Airway epithelial cell (primary cell): ENCODE results near the gene RASSF7. TPM values are rescaled to one million over a fixed set of nuclear protein-coding genes. Genes with fewer than 3 reads are reported as not detected.

ENCODE experiments used
- total RNA-seq: library from RNA; depleted of rRNA; stranded (reverse); fragments of >200 nt; gene quantifications from 2 replicates; pipeline ENCODE4 v1.2.3, GENCODE V29; 2015

Gene RASSF7, protein sequence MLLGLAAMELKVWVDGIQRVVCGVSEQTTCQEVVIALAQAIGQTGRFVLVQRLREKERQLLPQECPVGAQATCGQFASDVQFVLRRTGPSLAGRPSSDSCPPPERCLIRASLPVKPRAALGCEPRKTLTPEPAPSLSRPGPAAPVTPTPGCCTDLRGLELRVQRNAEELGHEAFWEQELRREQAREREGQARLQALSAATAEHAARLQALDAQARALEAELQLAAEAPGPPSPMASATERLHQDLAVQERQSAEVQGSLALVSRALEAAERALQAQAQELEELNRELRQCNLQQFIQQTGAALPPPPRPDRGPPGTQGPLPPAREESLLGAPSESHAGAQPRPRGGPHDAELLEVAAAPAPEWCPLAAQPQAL
- total RNA-seq: 82.9 and 90.5 TPM in 2 replicates

DNA sequence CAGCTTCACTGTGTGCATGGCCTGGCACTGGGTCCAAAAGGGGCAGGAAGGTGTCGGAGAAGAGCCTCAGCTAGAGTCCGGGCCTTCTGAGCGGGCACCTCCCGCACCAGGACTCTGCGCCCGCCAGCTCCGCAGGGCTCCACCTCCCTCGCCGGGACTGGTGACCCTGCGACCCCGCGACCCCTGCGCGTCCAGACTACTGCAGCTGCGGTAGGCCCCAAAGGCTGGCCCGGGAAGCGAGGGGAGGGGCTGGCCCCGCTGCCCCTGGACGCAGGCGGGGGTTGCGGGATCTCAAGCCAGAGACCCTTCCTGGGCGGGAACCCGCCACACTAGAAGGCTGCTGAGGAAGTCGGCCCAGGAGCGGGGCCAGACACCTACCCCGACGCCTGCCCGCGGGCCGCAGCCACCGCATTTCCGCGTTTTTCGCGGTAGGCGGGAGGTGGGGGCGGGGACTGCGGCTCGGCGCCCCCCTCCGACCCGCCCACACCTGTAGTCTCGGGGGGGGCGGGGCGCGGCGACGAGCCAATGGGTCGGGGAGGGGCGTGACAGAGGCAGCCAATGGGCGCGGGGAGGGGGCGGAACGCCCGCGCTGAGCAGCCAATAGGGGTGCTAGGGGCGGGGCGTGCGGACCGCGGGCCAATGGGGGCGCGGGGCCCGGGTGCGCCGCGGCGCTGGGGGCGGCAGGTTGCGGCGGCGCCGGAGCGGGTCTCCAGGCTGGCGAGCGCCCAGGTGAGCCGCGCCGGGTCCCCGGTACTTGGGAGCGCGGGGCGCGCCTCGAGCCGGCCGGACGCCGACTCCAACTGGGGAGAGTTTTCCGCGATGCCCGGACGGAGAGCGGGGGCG, at the start of gene RASSF7, which contains the start of gene LMNTD2:
RASSF7 (plus strand) TSS at position 666 of the 843 bp plus-strand sequence. CDS start 799 bp downstream, outside the sequence.
LMNTD2 (minus strand) TSS at position 434 of the 843 bp plus-strand sequence; CDS start at position 412, 22 bp downstream.

GRCh38 chr11:535519-536454, 25.0 kb upstream of the RASSF7 start, which contains the start of gene HRAS:
HRAS (minus strand) TSS chr11:535576.

GRCh38 chr11:536841-537621, 23.7 kb upstream of the RASSF7 start, which contains the start of gene LRRC56:
LRRC56 (plus strand) TSS chr11:537527; CDS start chr11:540685, 3,158 bp downstream.

GRCh38 chr11:575996-576768, 15.4 kb downstream of the RASSF7 start, which contains the start of gene PHRF1:
PHRF1 (plus strand) TSS chr11:576470; CDS start chr11:581513, 5,043 bp downstream.

Other genes starting within 250 kb of the RASSF7 start
- gene IFITM1, start 246.9 kb upstream of the RASSF7 start, total RNA-seq: 16.4 and 26.9 TPM in 2 replicates
- gene IFITM3, start 240.1 kb upstream of the RASSF7 start, total RNA-seq: 57.6 and 138 TPM in 2 replicates
- gene B4GALNT4, start 191.5 kb upstream of the RASSF7 start, total RNA-seq: 43.2 and 82.5 TPM in 2 replicates
- gene PKP3, start 166.8 kb upstream of the RASSF7 start, total RNA-seq: 520 and 527 TPM in 2 replicates
- gene SIGIRR, start 146.0 kb upstream of the RASSF7 start, total RNA-seq: 11.2 and 15.7 TPM in 2 replicates
- gene ANO9, start 119.0 kb upstream of the RASSF7 start, total RNA-seq: 10.5 and 18.0 TPM in 2 replicates
- gene PTDSS2, start 110.7 kb upstream of the RASSF7 start, total RNA-seq: 61.4 and 62.0 TPM in 2 replicates
- 293 and 326 TPM in 2 replicates for gene RNH1, start 53.7 kb upstream of the RASSF7 start, total RNA-seq
- gene HRAS, start 25.4 kb upstream of the RASSF7 start, total RNA-seq: 123 and 134 TPM in 2 replicates
- 0.23 and 0.56 TPM in 2 replicates for gene LRRC56, start 23.4 kb upstream of the RASSF7 start, total RNA-seq
- 0.56 and 1.7 TPM in 2 replicates for gene LMNTD2, start 232 bp upstream of the RASSF7 start, total RNA-seq
- gene PHRF1, start 15.5 kb downstream of the RASSF7 start, total RNA-seq: 26.3 and 30.6 TPM in 2 replicates
- gene IRF7, start 55.0 kb downstream of the RASSF7 start, total RNA-seq: 6.9 and 12.0 TPM in 2 replicates
- gene CDHR5, start 64.0 kb downstream of the RASSF7 start, total RNA-seq: not detected in 2 replicates
- gene SCT, start 66.2 kb downstream of the RASSF7 start, total RNA-seq: not detected in 2 replicates
- not detected in 2 replicates for gene DRD4, start 76.3 kb downstream of the RASSF7 start, total RNA-seq
- 24.2 and 27.1 TPM in 2 replicates for gene DEAF1, start 134.3 kb downstream of the RASSF7 start, total RNA-seq
- gene TMEM80, start 134.8 kb downstream of the RASSF7 start, total RNA-seq: 18.9 and 28.6 TPM in 2 replicates
- gene EPS8L2, start 145.3 kb downstream of the RASSF7 start, total RNA-seq: 117 and 146 TPM in 2 replicates
- 301 and 355 TPM in 2 replicates for gene TALDO1, start 186.5 kb downstream of the RASSF7 start, total RNA-seq
- gene GATD1, start 216.5 kb downstream of the RASSF7 start, total RNA-seq: 27.6 and 42.5 TPM in 2 replicates
- 0.07 TPM in 1 of 2 replicates, not detected in the other for gene CEND1, start 229.1 kb downstream of the RASSF7 start, total RNA-seq
- 19.5 and 22.4 TPM in 2 replicates for gene SLC25A22, start 237.3 kb downstream of the RASSF7 start, total RNA-seq
- gene PIDD1, start 244.3 kb downstream of the RASSF7 start, total RNA-seq: 13.4 and 16.1 TPM in 2 replicates
- 650 and 899 TPM in 2 replicates for gene RPLP2, start 249.0 kb downstream of the RASSF7 start, total RNA-seq